Adipocyte (in vitro differentiated cells): ENCODE data around the gene CDC42.
"Not testable (repeated sequence)": the region's sequence is repeated elsewhere in the genome, so short reads cannot be mapped to it uniquely, and the experiment has no call there.

Source experiments
- DNase-seq: peaks from one replicate; pipeline ENCODE4 v3.0.0-alpha.2; 2015; ENCODE audit warnings: low read depth
- H3K27me3 ChIP-seq: replicated peaks from 2 replicates; pipeline ENCODE4 v1.7.0; 2013; ENCODE audit warnings: mild to moderate bottlenecking, low read length, moderate library complexity; ENCODE audit not compliant: control insufficient read depth, insufficient read depth
- H3K36me3 ChIP-seq: 2 replicates; pipeline ENCODE4 v1.7.0; 2013; ENCODE audit warnings: low read length, mild to moderate bottlenecking, moderate library complexity; ENCODE audit not compliant: control insufficient read depth, insufficient read depth, severe bottlenecking
- H3K4me1 ChIP-seq: 2 replicates; pipeline ENCODE4 v1.7.0; 2013; ENCODE audit warnings: mild to moderate bottlenecking, low read length, moderate library complexity; ENCODE audit not compliant: control insufficient read depth, insufficient read depth
- H3K4me3 ChIP-seq: 2 replicates; pipeline ENCODE4 v1.7.0; 2013; ENCODE audit warnings: mild to moderate bottlenecking, low read length, moderate library complexity
- H3K9ac ChIP-seq: 2 replicates; pipeline ENCODE4 v1.7.0; 2013; ENCODE audit warnings: mild to moderate bottlenecking, low read length, moderate library complexity
- H3K9me3 ChIP-seq: 2 replicates; pipeline ENCODE4 v1.7.0; 2013; ENCODE audit warnings: mild to moderate bottlenecking, low read length, moderate library complexity; ENCODE audit not compliant: control insufficient read depth

The CDC42 gene

DNA sequence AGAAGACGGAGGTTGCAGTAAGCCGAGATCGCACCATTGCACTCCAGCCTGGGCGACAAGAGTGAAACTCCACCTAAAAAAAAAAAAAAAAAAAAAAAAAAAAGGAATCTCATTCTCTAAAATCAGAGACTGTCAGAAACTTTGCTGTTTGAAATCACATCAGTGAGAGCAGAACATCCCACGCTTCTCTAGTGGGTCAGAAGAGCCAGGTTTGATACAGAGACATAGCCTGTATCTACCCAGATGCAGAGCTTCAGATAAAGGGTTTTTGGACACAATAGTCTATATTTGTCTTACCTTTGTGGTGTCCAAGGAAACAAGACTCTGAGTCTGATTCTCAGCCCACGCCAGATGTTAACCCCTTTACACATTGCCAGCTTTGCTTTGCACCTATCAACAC, 31.4 kb upstream of the CDC42 start:
- H3K9me3 ChIP-seq: no peaks in the 10 kb centered on the region
- H3K27me3 ChIP-seq: no peaks in the 10 kb centered on the region
- no peak for DNase-seq
- no peak overlapping the region for H3K4me3 ChIP-seq
- peaks cover 29% of the 10 kb centered on the region for H3K4me1 ChIP-seq
- H3K9ac ChIP-seq: no peak overlapping the region
- no peaks in the 10 kb centered on the region for H3K36me3 ChIP-seq

DNA sequence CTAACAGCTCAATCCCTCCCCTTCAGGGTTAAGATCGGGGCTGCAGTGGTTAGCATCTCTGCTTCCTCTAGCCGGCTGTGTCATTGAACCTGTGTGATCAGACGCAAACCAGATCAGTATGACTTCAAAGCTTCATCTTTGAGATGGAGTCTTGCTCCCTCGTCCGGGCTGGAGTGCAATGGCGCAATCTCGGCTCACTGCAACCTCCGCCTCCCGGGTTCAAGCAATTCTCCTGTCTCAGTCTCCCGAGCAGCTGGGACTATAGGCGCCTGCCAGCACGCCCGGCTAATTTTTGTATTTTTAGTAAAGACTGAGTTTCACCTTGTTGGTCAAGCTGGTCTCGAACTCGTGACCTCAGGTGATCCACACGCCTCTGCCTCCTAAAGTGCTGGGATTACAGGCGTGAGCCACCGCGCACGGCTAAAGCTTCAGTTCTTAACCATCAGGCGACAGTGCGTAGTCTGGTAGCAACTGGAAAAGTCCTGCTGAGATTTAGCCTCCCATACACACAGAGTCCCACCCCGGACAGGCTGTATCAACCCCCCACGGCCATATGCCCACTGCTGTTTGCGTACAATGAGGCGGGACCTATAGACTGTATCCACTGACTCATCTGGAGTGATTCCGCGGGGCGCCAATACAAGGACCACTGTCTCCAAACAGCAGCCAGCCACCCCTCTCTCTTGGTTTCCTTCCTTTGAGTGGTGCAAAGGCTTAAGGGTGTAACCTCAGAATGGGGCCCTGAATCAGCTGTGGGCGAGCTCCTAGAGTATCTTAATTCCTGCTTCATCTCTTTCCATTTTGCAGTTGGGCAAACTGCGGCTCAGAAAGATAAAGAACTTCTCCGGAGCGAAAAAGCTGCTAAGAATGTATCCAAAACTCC, 27.8 kb upstream of the CDC42 start:
- peak; percentile 82 for DNase-seq
- Histone ChIP-seq H3K36me3 (no peaks in the 10 kb centered on the region), H3K27me3 (no peaks in the 10 kb centered on the region)

DNA sequence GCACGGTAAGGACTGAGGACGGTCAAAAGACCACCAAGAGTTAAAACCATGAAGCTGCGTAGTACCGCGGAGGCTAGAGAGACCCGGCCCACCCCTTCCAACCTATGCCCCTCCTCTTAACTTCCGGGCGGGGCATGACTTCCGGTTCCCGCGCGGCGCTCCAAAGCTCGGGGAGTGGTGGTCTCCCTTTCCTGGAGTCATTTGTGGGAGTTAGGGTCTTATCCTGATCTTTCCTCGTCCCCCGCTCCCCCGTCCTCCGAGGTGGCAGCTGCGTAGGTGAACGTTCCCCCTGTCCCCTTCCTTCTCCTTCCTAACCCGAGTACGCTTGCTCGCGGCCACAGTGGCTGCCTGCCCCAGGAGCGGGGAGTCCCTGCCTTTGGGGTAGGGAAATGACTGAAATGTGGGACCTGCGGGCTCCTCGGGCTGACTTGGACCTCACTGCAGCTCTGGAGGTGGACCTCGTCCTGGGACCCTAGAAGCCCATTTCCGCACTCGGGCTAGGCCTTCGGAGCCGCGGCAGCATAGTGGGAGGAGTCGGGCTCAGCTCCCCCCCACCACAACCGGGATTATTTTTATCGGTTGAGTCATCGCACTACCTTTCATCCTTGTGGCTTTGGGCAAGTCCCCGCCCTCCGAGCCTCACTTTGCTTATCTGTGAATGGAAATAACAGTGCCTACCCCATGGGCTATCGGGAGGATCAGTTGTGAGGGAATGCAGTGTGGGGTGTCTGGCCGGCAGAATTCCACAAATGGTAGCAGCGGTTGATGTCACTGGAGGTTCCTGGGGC, 26.9 kb upstream of the CDC42 start:
- Histone ChIP-seq H3K9ac (peak overlapping the region; percentile 99), H3K4me1 (peaks cover 16% of the 10 kb centered on the region), H3K9me3 (no peaks in the 10 kb centered on the region), H3K27me3 (no peaks in the 10 kb centered on the region), H3K36me3 (peaks cover 3% of the 10 kb centered on the region), H3K4me3 (peak overlapping the region; percentile 99)
- peak; percentile 95 for DNase-seq

More for the DNA sequence above, 27.8 kb upstream of the CDC42 start:
- Histone ChIP-seq H3K4me3 (peak overlapping the region; percentile 99), H3K9ac (peak overlapping the region; percentile 99), H3K4me1 (peaks cover 16% of the 10 kb centered on the region), H3K9me3 (no peaks in the 10 kb centered on the region)

DNA sequence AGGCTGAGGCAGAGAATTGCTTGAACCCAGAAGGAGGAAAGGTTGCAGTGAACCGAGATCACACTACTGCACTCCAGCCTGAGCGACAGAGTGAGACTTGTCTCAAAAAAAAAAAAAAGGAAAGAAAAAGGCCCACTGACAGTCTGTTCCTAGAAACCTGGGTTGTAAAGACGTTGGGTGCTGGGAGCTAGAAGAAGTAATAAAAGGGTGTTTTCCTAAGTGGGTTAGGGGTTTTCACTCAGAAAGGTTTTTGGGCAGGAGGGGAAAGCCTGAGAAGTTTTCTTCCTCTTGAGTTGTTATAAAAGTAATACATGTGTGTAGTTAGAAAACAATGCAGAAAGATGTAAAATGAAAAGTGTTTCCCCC, 25.6 kb upstream of the CDC42 start:
- no peak for DNase-seq
- Histone ChIP-seq H3K4me1 (peaks cover 16% of the 10 kb centered on the region), H3K4me3 (no peak overlapping the region), H3K27me3 (no peaks in the 10 kb centered on the region), H3K9me3 (no peaks in the 10 kb centered on the region), H3K9ac (no peak overlapping the region), H3K36me3 (peaks cover 13% of the 10 kb centered on the region)

DNA sequence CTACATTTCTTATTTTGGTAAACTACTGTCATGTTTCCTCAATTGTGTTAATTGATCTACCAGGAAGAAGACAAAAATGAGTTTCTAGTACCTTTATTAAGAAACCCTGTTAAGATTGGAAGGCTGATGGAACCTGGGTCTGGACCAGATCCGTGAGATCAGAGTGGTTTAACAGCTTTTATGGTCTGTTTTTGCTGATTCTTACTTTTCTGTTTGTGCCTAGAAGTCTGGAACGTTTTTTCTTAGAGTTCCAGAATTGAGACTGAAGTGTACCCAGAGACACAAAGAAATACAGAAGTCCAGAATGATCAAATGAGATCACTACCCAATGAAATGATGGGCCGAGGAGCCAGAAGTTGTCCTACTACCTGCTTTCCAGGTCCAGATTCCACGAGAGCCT, 22.5 kb upstream of the CDC42 start:
- Histone ChIP-seq H3K9ac (no peak overlapping the region), H3K36me3 (peaks cover 13% of the 10 kb centered on the region), H3K27me3 (no peaks in the 10 kb centered on the region), H3K4me1 (peaks cover 3% of the 10 kb centered on the region), H3K9me3 (no peaks in the 10 kb centered on the region), H3K4me3 (no peak overlapping the region)
- no peak for DNase-seq

DNA sequence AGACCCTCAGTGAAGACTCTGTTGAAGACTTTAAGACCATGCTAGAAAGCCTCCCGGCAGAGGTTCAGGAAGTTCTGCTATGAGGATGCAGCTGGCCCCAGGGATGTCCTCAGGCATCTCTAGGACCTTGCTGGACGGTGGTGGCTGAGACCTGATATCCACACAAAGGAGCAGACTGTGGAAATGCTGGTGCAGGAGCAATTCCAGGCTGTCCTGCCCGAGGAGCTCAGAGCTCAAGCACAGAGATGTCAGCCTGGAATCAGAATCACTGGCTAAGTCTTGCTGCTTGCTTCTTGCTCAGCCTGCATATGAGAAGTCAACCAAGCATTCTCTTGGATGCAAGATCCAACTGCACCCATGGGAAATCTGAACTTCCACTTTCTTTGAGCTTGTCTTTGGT, 22.0 kb upstream of the CDC42 start:
- DNase-seq: no peak
- Histone ChIP-seq H3K9ac (no peak overlapping the region), H3K9me3 (no peaks in the 10 kb centered on the region), H3K4me1 (peaks cover 3% of the 10 kb centered on the region), H3K4me3 (no peak overlapping the region), H3K36me3 (peaks cover 13% of the 10 kb centered on the region), H3K27me3 (no peaks in the 10 kb centered on the region)

DNA sequence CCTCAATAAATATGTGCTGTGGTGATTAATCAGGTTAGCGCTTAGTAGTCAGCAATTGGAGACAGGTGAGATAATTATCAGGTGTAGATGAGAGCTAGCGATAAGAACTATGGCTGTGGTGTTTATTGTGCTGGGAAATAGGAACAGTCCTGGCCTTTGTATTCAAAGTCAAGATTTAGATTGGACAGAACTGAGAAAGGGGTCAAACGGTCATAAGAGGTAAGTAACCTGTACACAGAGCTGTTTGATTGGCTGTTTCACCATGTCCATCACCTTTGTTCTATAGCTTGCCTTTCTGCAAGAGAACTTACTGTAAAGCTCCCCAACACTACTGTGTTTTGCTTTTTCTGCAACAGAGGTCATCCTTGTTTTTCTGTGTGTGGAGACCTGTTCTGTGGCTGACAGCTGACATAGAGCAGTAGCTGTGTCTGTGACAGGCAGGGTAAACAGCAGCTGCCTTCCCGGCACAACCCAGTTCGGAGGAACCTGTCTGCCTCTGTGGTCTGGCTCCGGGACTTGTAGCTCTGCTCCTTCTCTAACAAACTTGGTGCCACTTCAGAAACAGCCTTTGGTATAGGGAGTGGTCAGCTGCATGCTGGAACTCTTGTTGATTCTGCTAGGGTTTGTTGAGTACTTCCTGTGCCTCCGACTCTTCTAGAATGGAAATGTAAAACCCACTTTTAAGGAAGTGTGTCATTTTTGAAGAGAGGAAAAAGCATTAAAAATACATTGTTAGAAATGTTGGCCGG, 21.1 kb upstream of the CDC42 start:
- peaks cover 3% of the 10 kb centered on the region for H3K4me1 ChIP-seq
- H3K9me3 ChIP-seq: no peaks in the 10 kb centered on the region
- H3K9ac ChIP-seq: no peak overlapping the region
- no peak for DNase-seq
- peaks cover 13% of the 10 kb centered on the region for H3K36me3 ChIP-seq
- no peaks in the 10 kb centered on the region for H3K27me3 ChIP-seq
- no peak overlapping the region for H3K4me3 ChIP-seq

DNA sequence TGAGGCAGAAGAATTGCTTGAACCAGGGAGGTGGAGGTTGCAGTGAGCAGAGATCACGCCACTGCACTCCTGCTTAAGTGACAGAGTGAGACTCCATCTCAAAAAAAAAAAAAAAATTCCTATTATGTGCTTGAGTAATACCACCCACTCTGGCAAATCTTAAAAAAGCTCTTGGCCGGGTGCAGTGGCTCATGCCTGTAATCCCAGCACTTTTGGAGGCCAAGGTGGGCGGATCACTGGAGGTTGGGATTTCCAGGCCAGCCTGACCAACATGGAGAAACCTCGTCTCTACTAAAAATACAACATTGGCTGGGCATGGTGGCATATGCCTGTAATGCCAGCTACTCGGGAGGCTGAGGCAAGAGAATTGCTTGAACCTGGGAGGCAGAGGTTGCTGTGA, 17.7 kb upstream of the CDC42 start:
- not testable (repeated sequence) for H3K4me1 ChIP-seq, H3K4me3 ChIP-seq, H3K9me3 ChIP-seq, H3K27me3 ChIP-seq, H3K9ac ChIP-seq, DNase-seq
- peaks cover 13% of the 10 kb centered on the region for H3K36me3 ChIP-seq

DNA sequence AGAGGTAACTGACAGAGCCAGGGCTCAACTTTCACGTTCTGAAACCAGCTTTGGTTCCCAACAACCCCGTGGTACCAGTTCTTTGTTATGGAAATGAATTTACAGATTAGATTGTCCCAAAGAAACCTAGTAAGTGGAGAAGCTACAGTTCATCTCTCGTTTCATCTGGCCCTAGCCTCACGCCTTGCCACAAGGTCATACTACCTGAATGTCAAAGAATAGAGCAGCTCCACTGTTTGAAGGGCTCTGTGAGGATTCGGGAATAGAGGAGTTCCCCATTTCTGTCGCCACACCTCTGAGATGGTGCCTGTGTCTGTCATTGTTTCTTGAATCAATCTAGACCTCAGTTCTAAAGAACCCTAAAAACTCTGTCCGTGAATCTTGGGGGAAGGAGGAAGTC, 15.0 kb upstream of the CDC42 start:
- H3K4me3 ChIP-seq: no peak overlapping the region
- H3K36me3 ChIP-seq: no peaks in the 10 kb centered on the region
- DNase-seq: no peak
- no peaks in the 10 kb centered on the region for H3K27me3 ChIP-seq
- H3K4me1 ChIP-seq: peaks cover 10% of the 10 kb centered on the region
- no peaks in the 10 kb centered on the region for H3K9me3 ChIP-seq
- H3K9ac ChIP-seq: no peak overlapping the region

DNA sequence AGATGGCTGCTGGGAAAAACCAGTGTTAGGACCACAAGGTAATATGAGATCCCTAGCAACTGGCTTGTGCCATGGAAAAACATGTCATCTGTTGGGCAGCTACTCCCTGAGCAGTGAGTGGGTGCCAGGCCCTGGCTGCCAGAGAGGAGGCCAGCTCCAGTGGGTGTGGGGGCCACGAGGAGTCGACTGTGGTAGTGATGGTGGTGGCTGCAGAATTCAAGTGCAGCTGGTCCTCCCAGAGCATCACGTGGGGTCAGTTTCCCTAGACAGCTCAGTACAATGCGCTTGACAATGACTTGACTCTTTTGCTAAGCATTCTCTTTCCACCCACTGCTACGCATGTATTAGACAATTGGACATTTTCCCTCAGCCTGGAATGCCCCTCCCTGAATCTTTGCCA, 14.5 kb upstream of the CDC42 start:
- Histone ChIP-seq H3K36me3 (no peaks in the 10 kb centered on the region), H3K4me3 (no peak overlapping the region), H3K4me1 (peaks cover 10% of the 10 kb centered on the region), H3K9me3 (no peaks in the 10 kb centered on the region), H3K9ac (no peak overlapping the region), H3K27me3 (no peaks in the 10 kb centered on the region)
- no peak for DNase-seq
